GM18498 (cell line): ENCODE measurements around the gene ISM2.
"Not testable (repeated sequence)": the region's sequence is repeated elsewhere in the genome, so short reads cannot be mapped to it uniquely, and the experiment has no call there.

Experiments
- ATAC-seq: cut with Tn5 transposase; IDR thresholded peaks from one replicate; pipeline ENCODE4 v1.9.1; 2021; ENCODE audit warnings: mild to moderate bottlenecking, moderate library complexity; ENCODE audit not compliant: unreplicated experiment

The ISM2 gene

GRCh38 chr14:77498120-77498979, at the start of gene ISM2:
TSS of gene ISM2 (minus strand) at chr14:77498816. CDS start at chr14:77498793, 23 bp downstream.
- ATAC-seq: peak; percentile 80

GRCh38 chr14:77547512-77548180, 49.0 kb upstream of the ISM2 start:
- no peak for ATAC-seq

- not testable (repeated sequence) for ATAC-seq
Observed at GRCh38 chr14:77545171-77545570, 46.6 kb upstream of the ISM2 start.

- ATAC-seq: no peak
Observed at GRCh38 chr14:77544571-77544970, 46.0 kb upstream of the ISM2 start.

- no peak for ATAC-seq
Observed at GRCh38 chr14:77543637-77544334, 45.2 kb upstream of the ISM2 start.

- ATAC-seq: no peak
Observed at GRCh38 chr14:77543240-77543551, 44.6 kb upstream of the ISM2 start.

GRCh38 chr14:77542421-77543239, 44.0 kb upstream of the ISM2 start:
- no peak for ATAC-seq

- ATAC-seq: peak; percentile 51
Observed at GRCh38 chr14:77541905-77542304, 43.3 kb upstream of the ISM2 start.

- not testable (repeated sequence) for ATAC-seq
Observed at GRCh38 chr14:77536951-77537350, 38.3 kb upstream of the ISM2 start.

GRCh38 chr14:77531071-77531470, 32.5 kb upstream of the ISM2 start:
- ATAC-seq: no peak

- no peak for ATAC-seq
Observed at GRCh38 chr14:77529963-77530362, 31.3 kb upstream of the ISM2 start.

GRCh38 chr14:77529213-77529612, 30.6 kb upstream of the ISM2 start:
- no peak for ATAC-seq

- ATAC-seq: not testable (repeated sequence)
Observed at GRCh38 chr14:77528701-77529100, 30.1 kb upstream of the ISM2 start.

GRCh38 chr14:77526266-77526665, 27.6 kb upstream of the ISM2 start:
- ATAC-seq: no peak

- ATAC-seq: no peak
Observed at GRCh38 chr14:77524536-77524935, 25.9 kb upstream of the ISM2 start.

GRCh38 chr14:77523109-77523508, 24.5 kb upstream of the ISM2 start:
- ATAC-seq: no peak

- no peak for ATAC-seq
Observed at GRCh38 chr14:77520555-77520954, 21.9 kb upstream of the ISM2 start.

GRCh38 chr14:77516126-77516525, 17.5 kb upstream of the ISM2 start:
- ATAC-seq: no peak

GRCh38 chr14:77511486-77512162, 13.0 kb upstream of the ISM2 start:
- no peak for ATAC-seq

GRCh38 chr14:77509366-77509765, 10.8 kb upstream of the ISM2 start:
- ATAC-seq: no peak
